Measurements from ENCODE around the gene RHCG. TPM values are rescaled to one million over a fixed set of nuclear protein-coding genes. Genes with fewer than 3 reads are reported as not detected.

RHCG gene
- total RNA-seq, 1 experiment from 2014 or later: not detected

DNA sequence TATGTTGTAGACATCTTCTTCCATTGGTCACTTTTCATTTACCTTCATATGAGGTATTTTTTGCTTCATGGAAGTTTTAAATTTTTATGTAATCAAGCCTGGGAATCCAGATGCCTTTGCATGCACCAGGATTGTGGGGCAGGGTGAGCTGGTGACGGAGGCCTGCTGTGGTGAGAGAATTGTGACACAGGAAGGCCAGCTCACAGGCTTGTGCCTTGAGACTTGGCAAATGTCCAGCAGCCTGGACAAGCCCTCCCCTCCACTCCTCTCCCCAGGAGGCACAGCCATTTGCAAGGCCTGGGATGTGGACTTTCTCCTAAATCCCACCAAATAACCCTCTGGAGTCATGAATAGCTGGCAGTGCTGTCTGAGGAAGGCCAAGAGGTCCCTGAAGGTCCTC is 67.4 kb downstream of the RHCG start:
- CTCF ChIA-PET: interaction anchor here (1.4 to 1.8 kb wide), 2 partner anchors 10 to 72 kb away, joined by 4 to 5 read pairs; no protein-coding TSS in a partner anchor
- Histone ChIP-seq H3K27ac (ENCODE audit: low read length) (no peak overlapping the region), H3K9ac (ENCODE audit: low read length) (no peak overlapping the region), H4K20me1 (ENCODE audit: low read length) (no peaks in the 10 kb centered on the region), H3K27me3 (ENCODE audit: low read length) (no peaks in the 10 kb centered on the region), H3K79me2 (ENCODE audit: low read length) (no peaks in the 10 kb centered on the region), H3F3A (ENCODE audit: low read length, unreplicated experiment) (no peaks in the 10 kb centered on the region), H3K4me2 (ENCODE audit: low read length) (no peak overlapping the region), H3K36me3 (ENCODE audit: low read depth, low read length) (no peaks in the 10 kb centered on the region), H3K4me3 (ENCODE audit: low read length) (no peak overlapping the region), H3K9me2 (replicated peaks; ENCODE audit: low read length) (no peaks in the 10 kb centered on the region), H3K4me1 (ENCODE audit: insufficient read depth, low read length) (peaks cover 13% of the 10 kb centered on the region), H3K9me3 (ENCODE audit: low read length) (no peaks in the 10 kb centered on the region), H2AFZ (ENCODE audit: low read length) (no peak overlapping the region)
- intact Hi-C loops (cut with micrococcal nuclease): no loop called here
- TF ChIP-seq, protein P1, sequence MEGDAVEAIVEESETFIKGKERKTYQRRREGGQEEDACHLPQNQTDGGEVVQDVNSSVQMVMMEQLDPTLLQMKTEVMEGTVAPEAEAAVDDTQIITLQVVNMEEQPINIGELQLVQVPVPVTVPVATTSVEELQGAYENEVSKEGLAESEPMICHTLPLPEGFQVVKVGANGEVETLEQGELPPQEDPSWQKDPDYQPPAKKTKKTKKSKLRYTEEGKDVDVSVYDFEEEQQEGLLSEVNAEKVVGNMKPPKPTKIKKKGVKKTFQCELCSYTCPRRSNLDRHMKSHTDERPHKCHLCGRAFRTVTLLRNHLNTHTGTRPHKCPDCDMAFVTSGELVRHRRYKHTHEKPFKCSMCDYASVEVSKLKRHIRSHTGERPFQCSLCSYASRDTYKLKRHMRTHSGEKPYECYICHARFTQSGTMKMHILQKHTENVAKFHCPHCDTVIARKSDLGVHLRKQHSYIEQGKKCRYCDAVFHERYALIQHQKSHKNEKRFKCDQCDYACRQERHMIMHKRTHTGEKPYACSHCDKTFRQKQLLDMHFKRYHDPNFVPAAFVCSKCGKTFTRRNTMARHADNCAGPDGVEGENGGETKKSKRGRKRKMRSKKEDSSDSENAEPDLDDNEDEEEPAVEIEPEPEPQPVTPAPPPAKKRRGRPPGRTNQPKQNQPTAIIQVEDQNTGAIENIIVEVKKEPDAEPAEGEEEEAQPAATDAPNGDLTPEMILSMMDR (conservative IDR thresholded peaks at IDR 0.05; ENCODE audit: low read depth, low read length): no peak
- TF ChIP-seq EZH2 (IDR thresholded peaks at IDR 0.05; ENCODE audit: low read length, unreplicated experiment) (no peak), EZH2phosphoT487 (IDR thresholded peaks at IDR 0.05; ENCODE audit: borderline replicate concordance, low read length) (no peak)
- ATAC-seq: no peak
- no TSS peak for BruUV-seq (replicated peaks)
- no peak for DNase-seq
- POLR2A ChIA-PET (ENCODE audit: unreplicated experiment): no interaction called here

DNA sequence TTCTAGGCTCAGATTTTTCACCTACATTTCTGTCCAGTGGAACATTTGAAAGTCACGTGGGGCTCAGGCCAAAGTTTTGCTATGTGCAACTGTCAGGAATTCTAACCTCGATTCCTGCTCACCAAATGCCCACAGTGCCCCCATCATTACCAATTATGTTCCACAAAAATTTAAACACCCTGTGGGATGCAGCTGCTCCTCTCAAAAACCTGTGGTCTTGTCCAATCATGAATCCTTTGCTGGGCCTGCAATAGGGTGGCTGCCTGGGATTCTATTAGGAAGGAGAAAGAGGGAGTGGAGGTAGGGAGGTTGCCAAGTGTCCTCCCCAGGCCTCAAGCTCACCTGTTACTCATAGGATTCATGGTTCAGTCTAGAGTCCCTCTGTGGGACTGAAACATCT is 68.1 kb downstream of the RHCG start:
- intact Hi-C loops (cut with micrococcal nuclease): no loop called here
- Histone ChIP-seq H3K4me2 (ENCODE audit: low read length) (no peak overlapping the region), H3K4me3 (ENCODE audit: low read length) (no peak overlapping the region), H3K9me3 (ENCODE audit: low read length) (no peaks in the 10 kb centered on the region), H3K79me2 (ENCODE audit: low read length) (no peaks in the 10 kb centered on the region), H3K4me1 (ENCODE audit: insufficient read depth, low read length) (peaks cover 13% of the 10 kb centered on the region), H3K9me2 (replicated peaks; ENCODE audit: low read length) (no peaks in the 10 kb centered on the region), H3F3A (ENCODE audit: low read length, unreplicated experiment) (no peaks in the 10 kb centered on the region), H3K9ac (ENCODE audit: low read length) (no peak overlapping the region), H4K20me1 (ENCODE audit: low read length) (no peaks in the 10 kb centered on the region), H3K27ac (ENCODE audit: low read length) (no peak overlapping the region), H3K36me3 (ENCODE audit: low read depth, low read length) (no peaks in the 10 kb centered on the region), H2AFZ (ENCODE audit: low read length) (no peak overlapping the region), H3K27me3 (ENCODE audit: low read length) (no peaks in the 10 kb centered on the region)
- ChIA-PET POLR2A (ENCODE audit: unreplicated experiment) (no interaction called here), CTCF (no interaction called here)
- ATAC-seq: no peak
- TF ChIP-seq, protein P1 (conservative IDR thresholded peaks at IDR 0.05; ENCODE audit: low read depth, low read length): no peak
- TF ChIP-seq EZH2phosphoT487 (IDR thresholded peaks at IDR 0.05; ENCODE audit: borderline replicate concordance, low read length) (no peak), EZH2 (IDR thresholded peaks at IDR 0.05; ENCODE audit: low read length, unreplicated experiment) (no peak)
- no peak for DNase-seq
- BruUV-seq (replicated peaks): no TSS peak

DNA sequence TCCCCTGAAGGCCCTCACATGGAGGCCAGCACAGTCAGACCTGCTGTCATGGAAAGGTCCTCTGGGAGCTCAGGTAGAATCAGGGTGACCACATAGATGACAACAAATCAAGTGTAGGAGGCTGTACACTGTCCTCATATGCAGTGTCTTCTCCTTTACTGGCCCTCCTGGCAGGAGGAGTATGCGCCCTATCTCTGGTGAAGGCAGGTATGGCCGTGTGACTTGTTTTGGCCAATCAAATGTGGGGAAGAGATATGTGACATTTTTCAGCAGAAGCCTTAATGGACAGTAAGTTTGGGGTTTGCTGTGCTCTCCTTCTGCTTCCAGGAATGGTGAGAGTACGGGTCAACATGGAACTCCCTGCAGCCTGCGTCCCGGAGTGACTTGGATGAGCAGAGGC is 69.9 kb downstream of the RHCG start:
- POLR2A ChIA-PET (ENCODE audit: unreplicated experiment): no interaction called here
- H3K27me3 ChIP-seq (ENCODE audit: low read length): no peaks in the 10 kb centered on the region
- no peaks in the 10 kb centered on the region for H3F3A ChIP-seq (ENCODE audit: low read length, unreplicated experiment)
- ATAC-seq (no peak), DNase-seq (no peak)
- no peaks in the 10 kb centered on the region for H3K9me3 ChIP-seq (ENCODE audit: low read length)
- no peaks in the 10 kb centered on the region for H3K9me2 ChIP-seq (replicated peaks; ENCODE audit: low read length)
- H3K9ac ChIP-seq (ENCODE audit: low read length): no peak overlapping the region
- no peak overlapping the region for H3K4me2 ChIP-seq (ENCODE audit: low read length)
- peaks cover 10% of the 10 kb centered on the region for H3K4me1 ChIP-seq (ENCODE audit: insufficient read depth, low read length)
- intact Hi-C loops (cut with micrococcal nuclease): no loop called here
- no peaks in the 10 kb centered on the region for H3K36me3 ChIP-seq (ENCODE audit: low read depth, low read length)
- CTCF ChIA-PET: no interaction called here
- no peaks in the 10 kb centered on the region for H4K20me1 ChIP-seq (ENCODE audit: low read length)
- no peak overlapping the region for H2AFZ ChIP-seq (ENCODE audit: low read length)
- no peak overlapping the region for H3K27ac ChIP-seq (ENCODE audit: low read length)
- BruUV-seq (replicated peaks): no TSS peak
- no peaks in the 10 kb centered on the region for H3K79me2 ChIP-seq (ENCODE audit: low read length)
- no peak overlapping the region for H3K4me3 ChIP-seq (ENCODE audit: low read length)
- no peak for TF ChIP-seq EZH2 (IDR thresholded peaks at IDR 0.05; ENCODE audit: low read length, unreplicated experiment)
- TF ChIP-seq, protein P1 (conservative IDR thresholded peaks at IDR 0.05; ENCODE audit: low read depth, low read length): no peak
- TF ChIP-seq EZH2phosphoT487 (IDR thresholded peaks at IDR 0.05; ENCODE audit: borderline replicate concordance, low read length): no peak
